ENCODE measurements around the gene APOL2. TPM values are rescaled to one million over a fixed set of nuclear protein-coding genes. Genes with fewer than 3 reads are reported as not detected.
A peak's percentile ranks its signal among the peaks of the same experiment; 100 is the strongest.
"Not testable (repeated sequence)": the region's sequence is repeated elsewhere in the genome, so short reads cannot be mapped to it uniquely, and the experiment has no call there.

The APOL2 gene
- 44.4 TPM for total RNA-seq

- peak; percentile 92 for ATAC-seq
- peak; percentile 88 for DNase-seq (ENCODE audit: low spot score)
These were observed at the start of gene APOL2 for GRCh38 chr22:36239401-36240171. Gene APOL2, minus strand, starts transcription at chr22:36239527. Its CDS starts 6,365 bp downstream, at chr22:36233162.

GRCh38 chr22:36288571-36289405 lies 49.5 kb upstream of the APOL2 start:
- no peak for ATAC-seq
- DNase-seq (ENCODE audit: low spot score): no peak

- DNase-seq (ENCODE audit: low spot score): no peak
- no peak for ATAC-seq
These were observed 48.7 kb upstream of the APOL2 start for GRCh38 chr22:36287881-36288515.

GRCh38 chr22:36286096-36286957 lies 47.0 kb upstream of the APOL2 start:
- ATAC-seq: peak; percentile 89
- DNase-seq (ENCODE audit: low spot score): peak; percentile 85

- ATAC-seq (peak; percentile 62), DNase-seq (ENCODE audit: low spot score) (peak; percentile 73)
These were observed 46.2 kb upstream of the APOL2 start for GRCh38 chr22:36285545-36285944.

GRCh38 chr22:36285017-36285416 lies 45.7 kb upstream of the APOL2 start:
- DNase-seq (ENCODE audit: low spot score): no peak

GRCh38 chr22:36284171-36284571 lies 44.8 kb upstream of the APOL2 start:
- ATAC-seq (no peak), DNase-seq (ENCODE audit: low spot score) (no peak)

More at GRCh38 chr22:36285017-36285416, 45.7 kb upstream of the APOL2 start:
- ATAC-seq: peak; percentile 15

- DNase-seq (ENCODE audit: low spot score) (no peak), ATAC-seq (no peak)
These were observed 43.1 kb upstream of the APOL2 start for GRCh38 chr22:36282328-36282831.

GRCh38 chr22:36281781-36282327 lies 42.5 kb upstream of the APOL2 start:
- no peak for DNase-seq (ENCODE audit: low spot score)
- ATAC-seq: no peak

GRCh38 chr22:36280379-36280778 lies 41.1 kb upstream of the APOL2 start:
- peak; percentile 28 for ATAC-seq

GRCh38 chr22:36279219-36279666 lies 39.9 kb upstream of the APOL2 start:
- peak; percentile 63 for ATAC-seq
- DNase-seq (ENCODE audit: low spot score): no peak

More at GRCh38 chr22:36280379-36280778, 41.1 kb upstream of the APOL2 start:
- no peak for DNase-seq (ENCODE audit: low spot score)

GRCh38 chr22:36277482-36278291 lies 38.4 kb upstream of the APOL2 start:
- peak; percentile 71 for DNase-seq (ENCODE audit: low spot score)
- ATAC-seq: peak; percentile 83

- no peak for ATAC-seq
- no peak for DNase-seq (ENCODE audit: low spot score)
These were observed 35.2 kb upstream of the APOL2 start for GRCh38 chr22:36274531-36274930.

GRCh38 chr22:36271951-36272350 lies 32.6 kb upstream of the APOL2 start:
- not testable (repeated sequence) for DNase-seq (ENCODE audit: low spot score); ATAC-seq

GRCh38 chr22:36271231-36271630 lies 31.9 kb upstream of the APOL2 start:
- not testable (repeated sequence) for ATAC-seq; DNase-seq (ENCODE audit: low spot score)

- DNase-seq (ENCODE audit: low spot score) (no peak), ATAC-seq (no peak)
These were observed 28.7 kb upstream of the APOL2 start for GRCh38 chr22:36267896-36268485.

GRCh38 chr22:36267058-36267457 lies 27.7 kb upstream of the APOL2 start:
- DNase-seq (ENCODE audit: low spot score) (no peak), ATAC-seq (no peak)

- DNase-seq (ENCODE audit: low spot score): not testable (repeated sequence)
- ATAC-seq: peak; percentile 25
These were observed 24.7 kb upstream of the APOL2 start for GRCh38 chr22:36263886-36264664.

Data from left lobe of liver (tissue), 2 donors.